T1000 (cell line): ENCODE results near the gene MTPN.
A peak's percentile ranks its signal among the peaks of the same experiment; 100 is the strongest.

Experiments used
- DNase-seq: peaks from one replicate; lab custom pipeline; 2025; ENCODE audit warnings: mixed read lengths; lab: John Stamatoyannopoulos, UW

Gene MTPN

GRCh38 chr7:135884495-135885232 lies 92.5 kb downstream of the MTPN start:
- DNase-seq: no peak

- no peak for DNase-seq
Measured at GRCh38 chr7:135879233-135879632, 97.9 kb downstream of the MTPN start.

- no peak for DNase-seq
Measured at GRCh38 chr7:135878284-135878683, 98.9 kb downstream of the MTPN start.

- DNase-seq: peak; percentile 9
Measured at GRCh38 chr7:135877805-135878204, 99.4 kb downstream of the MTPN start.
